Fibroblast of villous mesenchyme (primary cell): ENCODE results near the gene CDIP1. TPM values are rescaled to one million over a fixed set of nuclear protein-coding genes. Genes with fewer than 3 reads are reported as not detected.

Source experiments
- DNase-seq: peaks from one replicate; pipeline ENCODE4 v3.0.0-alpha.2; 2010; ENCODE audit warnings: low read depth
- H3K4me3 ChIP-seq: 2 replicates; pipeline ENCODE4 v1.5.1; 2011; ENCODE audit warnings: low read depth, mild to moderate bottlenecking, low read length
- CTCF ChIP-seq: IDR thresholded peaks from 2 replicates; pipeline ENCODE4 v1.5.1; 2012; ENCODE audit warnings: low read depth, mild to moderate bottlenecking, low read length; ENCODE audit not compliant: insufficient read depth
- total RNA-seq: library from RNA; depleted of rRNA; stranded (reverse); fragments of >200 nt; gene quantifications from 2 replicates; pipeline ENCODE4 v1.2.3, GENCODE V29; 2012

Gene CDIP1
- total RNA-seq, 1 donor = 16.8 TPM

GRCh38 chr16:4510747-4511426, 27.7 kb downstream of the CDIP1 start:
- no peak for TF ChIP-seq CTCF
- H3K4me3 ChIP-seq = no peak overlapping the region
- DNase-seq = no peak

- TF ChIP-seq CTCF = no peak
- no peak overlapping the region for H3K4me3 ChIP-seq
- no peak for DNase-seq
Measured at GRCh38 chr16:4510131-4510530, 28.4 kb downstream of the CDIP1 start.

- TF ChIP-seq CTCF = no peak
- no peak overlapping the region for H3K4me3 ChIP-seq
- DNase-seq = no peak
Measured at GRCh38 chr16:4509420-4509819, 29.2 kb downstream of the CDIP1 start.

GRCh38 chr16:4508806-4509205, 29.8 kb downstream of the CDIP1 start:
- DNase-seq = no peak
- H3K4me3 ChIP-seq = no peak overlapping the region
- TF ChIP-seq CTCF = no peak

- DNase-seq = no peak
- H3K4me3 ChIP-seq = no peak overlapping the region
- TF ChIP-seq CTCF = no peak
Measured at GRCh38 chr16:4507588-4508345, 30.8 kb downstream of the CDIP1 start.

GRCh38 chr16:4506450-4506849, 32.1 kb downstream of the CDIP1 start:
- TF ChIP-seq CTCF = peak; percentile 83
- peak; percentile 75 for DNase-seq
- no peak overlapping the region for H3K4me3 ChIP-seq
